Inflammatory macrophage (primary cell): ENCODE measurements around the gene KRTAP4-16.
"Not testable (repeated sequence)": the region's sequence is repeated elsewhere in the genome, so short reads cannot be mapped to it uniquely, and the experiment has no call there.

Experiments used
- DNase-seq, 2 donors: peaks; one replicate each; pipeline ENCODE4 v3.0.0-alpha.2; 2020 to 2022

Gene KRTAP4-16

DNA sequence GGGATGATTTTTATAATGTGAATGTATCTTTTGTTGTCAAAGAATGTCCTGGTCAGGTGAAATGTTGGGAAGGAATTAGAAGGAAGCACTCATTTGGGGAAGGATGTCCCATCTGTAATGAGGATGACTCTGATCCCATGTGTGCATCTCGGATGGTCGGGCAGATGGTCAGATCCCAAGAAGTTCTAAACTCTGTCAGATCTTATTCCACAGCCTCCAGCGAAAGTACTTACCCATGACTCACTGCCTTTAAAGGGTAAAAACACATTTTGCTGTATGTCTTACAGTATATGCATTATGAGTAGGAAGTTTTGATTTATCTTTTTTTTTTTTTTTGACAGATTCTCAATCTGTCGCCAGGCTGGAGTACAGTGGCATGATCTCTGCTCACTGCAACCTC lies 16.7 kb upstream of the KRTAP4-16 start:
- no peak for DNase-seq

GRCh38 chr17:41117846-41118386 lies 15.9 kb upstream of the KRTAP4-16 start, which contains the start of gene KRTAP4-11:
TSS of gene KRTAP4-11 (minus strand) at chr17:41118373. CDS start at chr17:41118315, 58 bp downstream.
- DNase-seq = not testable (repeated sequence)

DNA sequence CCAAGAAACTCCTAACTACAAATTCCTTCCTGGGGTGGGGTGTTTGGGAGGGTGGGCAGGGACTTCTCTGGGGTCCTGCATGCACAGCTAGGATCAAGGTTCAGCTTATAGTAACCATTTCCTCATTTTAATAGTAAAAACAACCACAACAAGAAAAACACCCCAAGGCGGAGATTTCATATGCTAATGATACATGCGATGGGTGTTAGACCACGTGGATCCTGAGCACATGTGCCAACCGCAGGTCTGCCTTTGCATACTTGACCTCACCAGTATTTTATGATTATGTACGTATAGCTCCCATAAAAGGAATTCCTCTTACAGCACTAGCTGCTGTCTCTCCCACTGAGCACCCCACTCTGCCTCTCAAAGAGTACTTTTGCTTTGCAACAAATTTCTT lies 14.3 kb upstream of the KRTAP4-16 start:
- peak; percentile 31 to 48 for DNase-seq

DNA sequence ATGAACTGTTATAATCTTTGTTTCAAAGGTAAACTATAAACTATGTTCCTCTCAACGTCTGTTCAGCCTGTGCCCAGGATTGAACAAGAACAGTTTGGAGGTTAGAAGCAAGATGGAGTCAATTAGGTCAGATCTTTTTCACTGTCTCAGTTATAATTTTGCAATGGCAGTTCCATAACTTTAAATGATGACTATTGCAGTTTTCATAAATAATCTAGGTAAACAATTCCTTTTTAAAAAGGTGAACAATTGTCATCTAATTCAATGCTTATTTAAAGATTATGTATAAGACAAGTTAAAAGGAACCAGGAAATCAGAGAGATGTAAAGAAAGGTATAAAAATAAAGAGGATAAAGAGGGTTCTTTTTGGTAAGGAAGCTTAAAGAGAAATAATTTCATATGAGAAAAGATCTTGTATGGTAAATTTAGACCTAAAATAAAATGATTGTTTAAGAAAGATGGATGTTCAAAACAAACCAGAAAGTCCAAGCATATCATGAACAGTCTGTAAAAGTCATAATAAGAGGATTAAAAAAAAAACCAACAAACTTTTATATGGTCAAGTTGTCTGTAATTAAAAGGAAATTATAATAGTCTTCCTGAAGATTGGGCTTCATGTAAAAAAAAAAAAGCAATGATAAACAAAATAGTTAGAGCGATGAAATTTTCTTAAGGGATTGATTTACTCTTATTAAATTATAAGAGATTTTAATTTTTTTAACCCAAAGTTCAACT lies 9.3 kb upstream of the KRTAP4-16 start:
- no peak for DNase-seq

DNA sequence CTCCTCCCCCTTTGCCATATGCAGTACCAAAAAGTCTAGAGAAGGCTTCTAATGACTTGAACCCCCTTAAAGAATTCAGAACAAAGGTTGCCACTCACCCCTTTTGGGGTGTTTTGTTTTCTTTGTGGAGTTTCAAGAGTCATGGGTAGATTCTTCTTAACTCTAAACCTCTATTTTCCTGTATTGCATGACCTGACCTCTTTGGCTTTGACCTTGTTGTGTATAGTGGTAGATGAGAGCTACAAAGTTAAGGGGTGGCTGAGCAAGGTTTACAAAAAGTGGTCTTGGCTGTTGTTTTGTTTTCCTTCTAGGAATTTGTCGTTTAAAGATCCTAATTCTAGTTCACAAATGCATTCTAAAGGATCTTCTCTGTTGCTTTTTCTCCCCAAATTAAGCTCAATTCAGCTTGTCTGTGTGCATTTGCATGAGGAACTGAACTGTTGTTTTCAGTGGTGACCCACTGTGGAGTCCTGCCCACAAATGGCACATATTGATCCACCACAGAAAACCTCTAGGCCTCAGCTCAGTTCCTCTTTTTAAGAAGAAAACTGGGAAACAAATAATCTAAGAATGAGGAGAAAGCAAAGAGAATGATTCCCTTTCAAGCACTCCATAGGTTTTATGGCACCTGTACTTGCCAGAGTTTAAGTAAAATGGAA lies 6.8 kb upstream of the KRTAP4-16 start:
- DNase-seq = not testable (repeated sequence)

DNA sequence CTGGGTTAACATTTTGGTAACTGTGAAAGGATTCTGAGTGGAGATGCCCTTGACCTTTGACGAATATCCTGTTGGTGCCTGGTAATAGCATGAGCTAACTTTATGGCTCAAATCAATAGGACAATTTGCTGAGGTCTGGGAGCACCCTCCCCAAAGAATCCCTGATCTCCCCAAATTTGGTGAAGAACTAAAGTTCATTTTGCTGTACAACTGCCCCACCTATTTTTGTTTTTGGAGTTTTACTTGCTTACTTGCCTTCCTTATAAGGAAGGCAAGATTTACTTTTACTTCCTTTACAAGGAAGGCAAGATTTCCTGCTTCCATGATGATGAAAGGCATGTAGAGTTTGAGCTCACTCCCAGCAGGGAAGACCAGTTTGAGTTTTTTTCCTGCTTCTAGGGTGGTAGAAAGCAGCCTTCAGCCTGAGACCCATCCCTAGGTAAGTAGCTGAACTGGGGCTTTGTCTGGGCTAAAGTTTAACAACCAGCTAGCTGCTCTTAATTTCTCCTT lies 6.0 kb upstream of the KRTAP4-16 start:
- no peak for DNase-seq

DNA sequence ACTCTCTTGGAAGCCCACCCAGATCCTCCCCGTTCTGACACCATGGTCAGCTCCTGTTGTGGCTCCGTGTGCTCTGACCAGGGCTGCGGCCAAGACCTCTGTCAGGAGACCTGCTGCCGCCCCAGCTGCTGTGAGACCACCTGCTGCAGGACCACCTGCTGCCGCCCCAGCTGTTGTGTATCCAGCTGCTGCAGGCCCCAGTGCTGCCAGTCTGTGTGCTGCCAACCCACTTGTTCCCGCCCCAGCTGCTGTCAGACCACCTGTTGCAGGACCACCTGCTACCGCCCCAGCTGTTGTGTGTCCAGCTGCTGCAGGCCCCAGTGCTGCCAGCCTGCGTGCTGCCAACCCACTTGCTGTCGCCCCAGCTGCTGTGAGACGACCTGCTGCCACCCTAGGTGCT lies 3.3 kb upstream of the KRTAP4-16 start, which contains the start of gene KRTAP4-9:
Gene KRTAP4-9, plus strand, starts transcription at position 43 of the 400 bp plus-strand sequence. Its CDS starts 0 bp downstream, at position 43.
- not testable (repeated sequence) for DNase-seq

DNA sequence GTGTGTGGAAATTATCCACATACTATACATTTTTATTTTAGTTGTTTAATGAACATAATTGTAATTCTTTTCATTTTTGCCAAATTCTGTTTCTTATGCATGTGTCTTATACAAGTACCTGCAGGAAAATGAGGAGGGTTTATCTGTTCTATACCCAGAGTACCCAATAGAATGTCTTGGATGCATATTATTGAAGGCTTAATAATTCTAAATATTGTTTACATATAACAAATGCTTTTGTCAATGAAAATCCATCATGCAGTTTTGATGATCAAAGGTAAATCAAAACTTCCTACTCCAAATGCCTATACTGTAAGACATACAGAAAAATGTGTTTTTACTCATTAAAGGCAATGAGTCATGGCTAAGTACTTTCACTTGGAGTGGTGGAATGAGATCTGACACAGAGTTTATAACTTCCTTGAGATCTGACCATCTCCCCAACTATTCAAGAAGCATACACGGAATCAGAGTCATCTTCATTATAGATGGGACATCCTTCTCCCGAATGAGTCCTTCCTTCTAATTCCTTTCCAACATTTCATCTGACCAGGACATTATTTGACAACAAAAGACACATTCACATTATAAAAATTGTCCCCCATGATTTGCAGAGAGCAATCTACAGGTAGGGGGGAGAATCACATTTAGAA lies 2.5 kb upstream of the KRTAP4-16 start:
- DNase-seq = not testable (repeated sequence)

GRCh38 chr17:41103896-41104295 lies 1.9 kb upstream of the KRTAP4-16 start:
- DNase-seq = no peak

- DNase-seq = not testable (repeated sequence)
Observed at GRCh38 chr17:41099682-41100480, 2.1 kb downstream of the KRTAP4-16 start.

DNA sequence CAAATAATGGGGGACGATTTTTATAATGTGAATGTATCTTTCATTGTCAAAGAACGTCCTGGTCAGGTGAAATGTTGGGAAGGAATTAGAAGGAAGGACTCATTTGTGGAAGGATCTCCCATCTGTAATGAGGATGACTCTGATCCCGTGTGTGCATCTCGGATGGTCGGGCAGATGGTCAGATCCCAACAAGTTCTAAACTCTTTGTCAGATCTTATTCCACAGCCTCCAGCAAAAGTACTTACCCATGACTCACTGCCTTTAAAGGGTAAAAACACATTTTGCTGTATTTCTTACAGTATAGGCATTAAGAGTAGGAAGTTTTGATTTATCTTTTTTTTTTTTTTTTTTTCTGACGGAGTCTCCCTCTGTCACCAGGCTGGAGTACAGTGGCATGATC lies 3.5 kb downstream of the KRTAP4-16 start:
- DNase-seq = no peak

DNA sequence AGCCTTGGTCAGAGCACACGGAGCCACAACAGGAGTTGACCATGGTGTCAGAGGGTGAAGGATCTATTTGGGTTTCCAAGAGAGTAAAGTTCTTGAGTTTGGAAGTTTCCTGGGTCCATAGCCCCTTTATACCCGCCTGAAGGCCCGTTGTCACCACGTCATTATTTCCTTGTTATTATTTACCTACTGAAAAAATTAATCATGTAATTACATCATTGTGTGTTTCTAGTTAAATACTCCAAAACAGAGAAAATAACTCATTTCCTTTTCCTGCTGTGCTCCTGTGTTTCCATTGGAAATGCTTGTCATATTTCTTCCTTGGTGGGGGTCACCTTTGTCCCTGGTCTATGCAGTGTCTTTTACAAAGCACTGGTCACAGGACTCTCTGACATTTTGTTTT lies 4.0 kb downstream of the KRTAP4-16 start, which contains the start of gene KRTAP4-8:
Gene KRTAP4-8, minus strand, starts transcription at position 101 of the 400 bp plus-strand sequence. Its CDS starts 58 bp downstream, at position 43.
- no peak for DNase-seq

DNA sequence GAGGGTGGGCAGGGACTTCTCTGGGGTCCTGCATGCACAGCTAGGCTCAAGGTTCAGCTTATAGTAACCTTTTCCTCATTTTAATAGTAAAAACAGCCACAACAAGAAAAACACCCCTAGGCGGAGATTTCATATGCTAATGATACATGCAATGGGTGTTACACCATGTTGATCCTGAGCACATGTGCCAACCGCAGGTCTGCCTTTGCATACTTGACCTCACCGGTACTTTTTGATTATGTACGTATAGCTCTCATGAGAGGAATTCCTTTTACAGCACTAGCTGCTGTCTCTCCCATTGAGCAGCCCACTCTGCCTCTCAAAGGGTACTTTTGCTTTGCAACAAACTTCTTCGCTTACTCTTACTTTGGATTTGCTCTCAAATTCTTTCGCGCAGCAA lies 6.0 kb downstream of the KRTAP4-16 start:
- no peak for DNase-seq

DNA sequence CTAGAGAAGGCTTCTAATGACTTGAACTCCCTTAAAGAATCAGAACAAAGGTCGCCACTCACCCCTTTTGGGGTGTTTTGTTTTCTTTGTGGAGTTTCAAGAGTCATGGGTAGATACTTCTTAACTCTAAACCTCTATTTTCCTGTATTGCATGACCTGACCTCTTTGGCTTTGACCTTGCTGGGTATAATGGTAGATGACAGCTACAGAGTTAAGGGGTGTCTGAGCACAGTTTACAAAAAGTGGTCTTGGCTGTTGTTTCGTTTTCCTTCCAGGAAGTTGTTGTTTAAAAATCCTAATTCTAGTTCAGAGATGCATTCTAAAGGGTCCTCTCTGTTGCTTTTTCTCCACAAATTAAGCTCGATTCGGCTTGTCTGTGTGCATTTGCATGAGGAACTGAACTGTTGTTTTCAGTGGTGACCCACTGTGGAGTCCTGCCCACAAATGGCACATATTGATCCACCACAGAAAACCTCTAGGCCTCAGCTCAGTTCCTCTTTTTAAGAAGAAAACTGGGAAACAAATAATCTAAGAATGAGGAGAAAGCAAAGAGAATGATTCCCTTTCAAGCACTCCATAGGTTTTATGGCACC lies 13.2 kb downstream of the KRTAP4-16 start:
- not testable (repeated sequence) for DNase-seq

DNA sequence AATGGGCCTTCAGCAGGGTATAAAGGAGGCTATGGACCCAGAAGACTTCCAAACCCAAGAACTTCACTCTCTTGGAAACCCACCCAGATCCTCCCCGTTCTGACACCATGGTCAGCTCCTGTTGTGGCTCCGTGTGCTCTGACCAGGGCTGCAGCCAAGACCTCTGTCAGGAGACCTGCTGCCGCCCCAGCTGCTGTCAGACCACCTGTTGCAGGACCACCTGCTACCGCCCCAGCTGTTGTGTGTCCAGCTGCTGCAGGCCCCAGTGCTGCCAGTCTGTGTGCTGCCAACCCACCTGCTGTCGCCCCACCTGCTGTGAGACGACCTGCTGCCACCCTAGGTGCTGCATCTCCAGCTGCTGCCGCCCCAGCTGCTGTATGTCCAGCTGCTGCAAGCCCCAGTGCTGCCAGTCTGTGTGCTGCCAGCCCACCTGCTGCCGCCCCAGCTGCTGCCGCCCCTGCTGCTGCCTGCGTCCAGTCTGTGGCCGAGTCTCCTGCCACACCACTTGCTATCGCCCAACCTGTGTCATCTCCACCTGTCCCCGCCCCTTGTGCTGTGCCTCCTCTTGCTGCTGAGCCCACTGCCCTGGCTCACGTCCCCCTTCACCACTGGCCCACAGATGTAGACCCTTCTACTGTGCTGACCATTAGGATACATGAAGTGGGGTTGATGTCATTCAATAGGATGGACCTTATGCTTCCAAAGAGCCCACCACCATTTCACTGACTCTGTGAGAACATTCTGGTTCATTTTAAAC lies 17.7 kb downstream of the KRTAP4-16 start, which contains the start of gene KRTAP4-7:
Gene KRTAP4-7, plus strand, starts transcription at position 51 of the 757 bp plus-strand sequence. Its CDS starts 57 bp downstream, at position 108.
- DNase-seq = not testable (repeated sequence)

DNA sequence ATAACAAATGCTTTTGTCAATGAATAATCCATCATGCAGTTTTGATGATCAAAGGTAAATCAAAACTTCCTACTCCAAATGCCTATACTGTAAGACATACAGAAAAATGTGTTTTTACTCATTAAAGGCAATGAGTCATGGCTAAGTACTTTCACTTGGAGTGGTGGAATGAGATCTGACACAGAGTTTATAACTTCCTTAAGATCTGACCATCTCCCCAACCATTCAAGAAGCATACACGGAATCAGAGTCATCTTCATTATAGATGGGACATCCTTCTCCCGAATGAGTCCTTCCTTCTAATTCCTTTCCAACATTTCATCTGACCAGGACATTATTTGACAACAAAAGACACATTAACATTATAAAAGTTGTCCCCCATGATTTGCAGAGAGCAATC lies 18.6 kb downstream of the KRTAP4-16 start:
- DNase-seq = not testable (repeated sequence)

- DNase-seq = no peak
Observed at GRCh38 chr17:41082626-41083025, 19.4 kb downstream of the KRTAP4-16 start.

DNA sequence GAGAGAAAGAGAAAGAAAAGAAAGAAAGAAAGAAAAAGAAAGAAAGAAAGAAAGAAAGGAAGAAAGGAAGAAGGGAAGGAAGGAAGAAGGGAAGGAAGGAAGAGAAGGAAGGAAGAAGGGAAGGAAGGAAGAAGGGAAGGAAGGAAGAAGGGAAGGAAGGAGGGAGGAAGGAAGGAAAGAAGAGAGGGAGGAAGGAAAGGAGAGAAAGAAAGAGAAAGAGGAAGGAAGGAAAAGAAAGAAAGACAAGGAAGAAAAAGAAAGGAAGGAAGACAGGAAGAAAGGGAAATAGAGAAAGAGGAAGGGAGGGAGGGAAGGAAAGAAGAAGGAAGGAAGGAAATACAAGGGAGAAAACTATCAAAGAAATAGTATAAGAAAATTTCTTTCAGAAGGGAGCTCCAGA lies 25.2 kb downstream of the KRTAP4-16 start:
- DNase-seq = no peak

DNA sequence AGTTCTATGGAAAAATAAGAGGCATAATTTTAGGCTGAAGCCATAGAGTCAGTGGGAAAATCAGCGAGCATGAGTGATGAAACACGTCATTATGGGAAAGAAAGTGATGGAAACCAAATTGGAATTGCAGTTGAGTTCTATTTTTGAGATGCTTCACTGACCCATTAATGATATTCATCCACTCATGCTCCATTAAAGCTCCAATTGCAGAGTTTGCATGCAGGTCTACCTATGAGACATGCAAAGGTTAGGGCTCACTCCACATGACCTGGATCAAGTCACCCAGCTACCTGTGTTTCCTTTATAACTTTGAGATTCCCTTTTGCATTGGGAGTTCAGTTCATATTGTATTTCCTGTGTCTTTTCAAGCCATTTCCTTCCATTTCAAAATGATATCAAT lies 28.3 kb downstream of the KRTAP4-16 start:
- no peak for DNase-seq

DNA sequence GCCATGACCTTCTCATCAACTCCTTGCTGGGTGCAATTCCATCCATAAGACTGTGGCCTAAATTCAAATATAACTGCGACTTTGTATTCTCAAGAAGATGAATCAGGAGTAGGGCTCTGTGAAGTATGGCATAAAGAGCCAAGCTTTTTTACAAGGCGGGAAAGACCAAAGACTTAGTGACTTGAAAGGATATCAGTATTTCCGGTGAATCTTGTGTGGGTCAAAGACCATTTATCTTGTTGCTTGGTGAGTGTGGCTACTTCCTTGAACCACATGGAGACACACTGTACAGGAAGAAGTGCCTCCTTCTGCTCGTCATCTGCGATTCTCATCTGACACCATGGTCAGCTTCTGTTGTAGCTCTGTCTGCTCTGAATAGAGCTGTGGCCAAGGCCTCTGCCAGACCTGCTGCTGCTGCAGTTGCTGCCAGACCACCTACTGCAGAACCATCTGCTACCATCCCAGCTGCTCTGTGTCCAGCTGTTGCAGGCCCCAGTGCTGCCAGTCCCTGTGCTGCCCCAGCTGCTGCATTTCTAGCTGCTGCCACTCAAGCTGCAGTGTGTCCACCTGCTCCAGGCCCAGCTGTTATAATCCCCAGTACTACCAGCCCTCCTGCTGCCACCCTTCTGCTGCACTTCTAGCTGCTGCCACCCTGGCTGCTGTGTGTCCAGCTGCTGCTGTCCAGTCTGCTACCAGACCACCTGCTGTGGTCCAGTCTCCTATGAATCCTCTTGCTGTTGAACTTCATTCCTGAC lies 30.2 kb downstream of the KRTAP4-16 start:
- DNase-seq = no peak
